HepG2 (cell line): ENCODE results near the gene INAFM1. TPM values are rescaled to one million over a fixed set of nuclear protein-coding genes. Genes with fewer than 3 reads are reported as not detected.

Experiments
- ARHGAP35 ChIP-seq: sonication (generic); formaldehyde crosslinking; IDR thresholded peaks from 2 replicates; pipeline ENCODE4 v1.9.0; 2022; ENCODE audit warnings: mild to moderate bottlenecking, inconsistent platforms, moderate library complexity, missing genetic modification reagents, borderline replicate concordance
- EZH2 ChIP-seq: conservative IDR thresholded peaks from 2 replicates; pipeline ENCODE4 v1.6.1; 2012; ENCODE audit warnings: mild to moderate bottlenecking, low read depth, low read length, moderate library complexity
- HNF4G ChIP-seq, 2 experiments: sonication (generic) in 1 of 2; formaldehyde crosslinking in 1 of 2; IDR thresholded peaks; 2 replicates each; pipeline versions ENCODE4 v1.4.0 to v1.6.1; 2011 to 2020; ENCODE audit warnings: borderline replicate concordance in 2 of 2, low read depth in 2 of 2, mild to moderate bottlenecking in 2 of 2, low read length in 1 of 2, missing genetic modification reagents in 1 of 2, moderate library complexity in 1 of 2
- KDM2A ChIP-seq: sonication (generic); formaldehyde crosslinking; IDR thresholded peaks from 2 replicates; pipeline ENCODE4 v1.4.0; 2020; ENCODE audit warnings: low read depth, missing genetic modification reagents, borderline replicate concordance
- MED1 ChIP-seq: sonication (generic); formaldehyde crosslinking; IDR thresholded peaks from 2 replicates; pipeline ENCODE4 v1.4.0; 2020; ENCODE audit warnings: missing genetic modification reagents
- MLX ChIP-seq: IDR thresholded peaks from 2 replicates; pipeline ENCODE4 v1.6.1; 2016
- RXRB ChIP-seq: IDR thresholded peaks from 2 replicates; pipeline ENCODE4 v1.6.1; 2016; ENCODE audit warnings: borderline replicate concordance, missing genetic modification reagents, missing compliant biosample characterization
- SNAPC4 ChIP-seq: sonication (generic); formaldehyde crosslinking; IDR thresholded peaks from 2 replicates; pipeline ENCODE4 v1.4.0; 2020; ENCODE audit warnings: mild to moderate bottlenecking, missing genetic modification reagents
- STAG1 ChIP-seq: sonication (generic); formaldehyde crosslinking; IDR thresholded peaks from 2 replicates; pipeline ENCODE4 v1.4.0; 2020; ENCODE audit warnings: missing genetic modification reagents
- ZBTB1 ChIP-seq: sonication (generic); formaldehyde crosslinking; IDR thresholded peaks from 2 replicates; pipeline ENCODE4 v1.4.0; 2020; ENCODE audit warnings: missing genetic modification reagents, borderline replicate concordance
- ZBTB37 ChIP-seq: sonication (generic); formaldehyde crosslinking; IDR thresholded peaks from 2 replicates; pipeline ENCODE4 v1.4.0; 2020; ENCODE audit warnings: mild to moderate bottlenecking, missing genetic modification reagents
- ZNF263 ChIP-seq: sonication (generic); formaldehyde crosslinking; IDR thresholded peaks from 2 replicates; pipeline ENCODE4 v1.4.0; 2020; ENCODE audit warnings: missing genetic modification reagents
- ZNF557 ChIP-seq: sonication (generic); formaldehyde crosslinking; IDR thresholded peaks from 2 replicates; pipeline ENCODE4 v1.4.0; 2020; ENCODE audit warnings: missing genetic modification reagents
- ZNF615 ChIP-seq: sonication (generic); formaldehyde crosslinking; IDR thresholded peaks from 2 replicates; pipeline ENCODE4 v1.5.0; 2020; ENCODE audit warnings: mild to moderate bottlenecking, missing genetic modification reagents, borderline replicate concordance
- ZNF687 ChIP-seq: sonication (generic); formaldehyde crosslinking; IDR thresholded peaks from 2 replicates; pipeline ENCODE4 v1.5.1; 2020; ENCODE audit warnings: mild to moderate bottlenecking, missing genetic modification reagents, moderate library complexity
- ZNF761 ChIP-seq: sonication (generic); formaldehyde crosslinking; conservative IDR thresholded peaks from 2 replicates; pipeline ENCODE4 v1.4.0; 2020; ENCODE audit warnings: mild to moderate bottlenecking, missing genetic modification reagents
- ZNF768 ChIP-seq: sonication (generic); formaldehyde crosslinking; IDR thresholded peaks from 2 replicates; pipeline ENCODE4 v1.4.0; 2020; ENCODE audit warnings: missing genetic modification reagents
- polyA plus RNA-seq, 8 experiments: library from polyadenylated mRNA; depleted of rRNA in 3 of 8; stranded (reverse) in 7 of 8; unstranded in 1 of 8; fragments of >200 nt; fragmentation: Illumina TruSeq in 4 of 8; extraction: Trizol in 4 of 8; gene quantifications; 2 replicates each; pipeline versions ENCODE4 v1.2.1 to v1.2.3, GENCODE V29; 2011 to 2016; ENCODE audit warnings: low read depth in 4 of 8, missing spikeins in 1 of 8, mixed read lengths in 1 of 8; ENCODE audit not compliant: insufficient read depth in 1 of 8
- total RNA-seq, 5 experiments: library from RNA; depleted of rRNA; stranded (reverse); fragments of >200 nt; fragmentation: Illumina TruSeq; extraction: Trizol; gene quantifications; 2 replicates each; pipeline ENCODE4 v1.2.3, GENCODE V29; 2016; ENCODE audit warnings: low read depth in 1 of 5

Gene INAFM1
- total and polyA plus RNA-seq, 2 of the 13 experiments (the other 11 are each of a cell fraction or from before 2014, with no cell fraction given), result 0.88 to 1.9 TPM

GRCh38 chr19:47243776-47244547 lies 30.7 kb upstream of the INAFM1 start (continued):
- TF ChIP-seq ZBTB37 (CRISPR knock-in tag) (peak; percentile 69; the same call in 1 of the 2 replicates), ZNF761 (CRISPR knock-in tag) (peak; percentile 84; the same call in 1 of the 2 replicates), RXRB (peak; percentile 73), ZNF615 (CRISPR knock-in tag) (0 out of 2 replicates have a peak, but pooled peaks have one; percentile 83), ZNF768 (peak; percentile 59; the same call in 1 of the 2 replicates), SNAPC4 (CRISPR knock-in tag) (peak; percentile 94), HNF4G (IDR thresholded peaks at IDR 0.05; ENCODE audit: borderline replicate concordance, low read depth, low read length) (peak; percentile 63; the same call in 1 of the 2 replicates), HNF4G (CRISPR knock-in tag; IDR thresholded peaks at IDR 0.05; ENCODE audit: borderline replicate concordance, low read depth) (no peak), ARHGAP35 (CRISPR knock-in tag) (peak; percentile 63; the same call in 1 of the 2 replicates), KDM2A (CRISPR knock-in tag) (peak; percentile 89), EZH2 (no peak), ZBTB1 (CRISPR knock-in tag) (no peak), ZNF557 (CRISPR knock-in tag) (no peak), MED1 (CRISPR knock-in tag) (peak; percentile 94), STAG1 (peak; percentile 93), ZNF263 (0 out of 2 replicates have a peak, but pooled peaks have one; percentile 27), ZNF687 (CRISPR knock-in tag) (peak; percentile 99), MLX (CRISPR knock-in tag) (peak; percentile 43; the same call in 1 of the 2 replicates)
